Omental fat pad (tissue), 4 donors: Measurements from ENCODE around the gene BEAN1. TPM values are rescaled to one million over a fixed set of nuclear protein-coding genes. Genes with fewer than 3 reads are reported as not detected.
"Not testable (repeated sequence)": the region's sequence is repeated elsewhere in the genome, so short reads cannot be mapped to it uniquely, and the experiment has no call there.

Source experiments
- ATAC-seq: fragments of 150-250 bp; one replicate; pipeline ENCODE4 v1.9.1; 2016; ENCODE audit warnings: mild to moderate bottlenecking, moderate library complexity; ENCODE audit not compliant: low FRiP score
- DNase-seq: peaks from one replicate; pipeline ENCODE4 v3.0.0-alpha.2; 2019; ENCODE audit warnings: low spot score
- CTCF ChIP-seq, 3 donors: fragments of 450-650 bp; IDR thresholded peaks; one replicate each; pipeline ENCODE4 v1.5.1; 2016 to 2017; ENCODE audit warnings: antibody characterized with exemption in 3 of 3, mild to moderate bottlenecking in 3 of 3, moderate library complexity in 2 of 3
- total RNA-seq, 4 donors: library from RNA; depleted of rRNA; stranded (reverse); fragments of >200 nt; gene quantifications; one replicate each; pipeline ENCODE4 v1.1.0, GENCODE V29; 2016

BEAN1 gene
- total RNA-seq, 4 donors from 2014 or later = 0.94 to 2.2 (median 1.3) TPM; not detected in 1

GRCh38 chr16:66447491-66447890 is 20.4 kb downstream of the BEAN1 start:
- DNase-seq (no peak), ATAC-seq (peak; percentile 48)
- TF ChIP-seq CTCF (IDR thresholded peaks at IDR 0.05) = no peak

GRCh38 chr16:66451548-66451947 is 24.5 kb downstream of the BEAN1 start:
- DNase-seq (no peak), ATAC-seq (no peak)
- no peak for TF ChIP-seq CTCF (IDR thresholded peaks at IDR 0.05)

- not testable (repeated sequence) for DNase-seq, ATAC-seq
Measured at GRCh38 chr16:66453230-66453629, 26.1 kb downstream of the BEAN1 start.

- no peak for ATAC-seq
- no peak for DNase-seq
- TF ChIP-seq CTCF (IDR thresholded peaks at IDR 0.05) = no peak
Measured at GRCh38 chr16:66454751-66455150, 27.7 kb downstream of the BEAN1 start.

GRCh38 chr16:66455970-66456369 is 28.9 kb downstream of the BEAN1 start:
- no peak for TF ChIP-seq CTCF (IDR thresholded peaks at IDR 0.05)
- no peak for ATAC-seq
- no peak for DNase-seq

GRCh38 chr16:66457888-66458287 is 30.8 kb downstream of the BEAN1 start:
- TF ChIP-seq CTCF (IDR thresholded peaks at IDR 0.05) = no peak
- DNase-seq = no peak
- no peak for ATAC-seq

- TF ChIP-seq CTCF (IDR thresholded peaks at IDR 0.05) = no peak
- no peak for DNase-seq
- no peak for ATAC-seq
Measured at GRCh38 chr16:66458292-66458691, 31.2 kb downstream of the BEAN1 start.

GRCh38 chr16:66458853-66459252 is 31.8 kb downstream of the BEAN1 start:
- TF ChIP-seq CTCF (IDR thresholded peaks at IDR 0.05) = no peak
- DNase-seq = no peak
- no peak for ATAC-seq
